Measurements from ENCODE around the gene CLEC2L. TPM values are rescaled to one million over a fixed set of nuclear protein-coding genes. Genes with fewer than 3 reads are reported as not detected.

The CLEC2L gene
- polyA plus RNA-seq, 1 donor (not counting 4 experiments of a cell fraction or from before 2014, with no cell fraction given) = not detected

- FAIRE-seq = no peak
- H3K27ac ChIP-seq (ENCODE audit: control insufficient read depth, insufficient read depth, low read length) = no peak overlapping the region
- no peaks in the 10 kb centered on the region for H3K36me3 ChIP-seq (ENCODE audit: control insufficient read depth in 2 of 2, extremely low read depth in 1 of 2, insufficient read depth in 2 of 2, low read length in 2 of 2)
- no peaks in the 10 kb centered on the region for H3K79me2 ChIP-seq (ENCODE audit: control insufficient read depth, insufficient read depth, low read length)
- TF ChIP-seq CTCF (optimal IDR thresholded peaks at IDR 0.05 in 1 of 3, IDR thresholded peaks at IDR 0.05 in 1 of 3, conservative IDR thresholded peaks at IDR 0.05 in 1 of 3; ENCODE audit: extremely low read depth in 1 of 3, insufficient read depth in 2 of 3, low read length in 3 of 3) (no peak), EZH2 (IDR thresholded peaks at IDR 0.05; ENCODE audit: low read length) (no peak)
- H3K9me1 ChIP-seq (ENCODE audit: control insufficient read depth, extremely low read depth, insufficient read depth, low read length) = no peaks in the 10 kb centered on the region
- no peak overlapping the region for H2AFZ ChIP-seq (ENCODE audit: control insufficient read depth, low read length)
- H3K9me3 ChIP-seq (ENCODE audit: control insufficient read depth, low read depth, low read length) = no peaks in the 10 kb centered on the region
- H3K4me1 ChIP-seq (ENCODE audit: control insufficient read depth, extremely low read depth, insufficient read depth, low read length) = no peaks in the 10 kb centered on the region
- DNase-seq (ENCODE audit: low read depth, low spot score) = no peak
- no peaks in the 10 kb centered on the region for H4K20me1 ChIP-seq (ENCODE audit: control insufficient read depth, extremely low read depth, insufficient read depth, low read length)
- no peak overlapping the region for H3K9ac ChIP-seq (ENCODE audit: control insufficient read depth, extremely low read depth, insufficient read depth, low read length)
- H3K4me3 ChIP-seq (ENCODE audit: control insufficient read depth in 2 of 3, extremely low read depth in 1 of 3, insufficient read depth in 2 of 3, low read depth in 1 of 3, low read length in 3 of 3) = no peak overlapping the region
- H3K27me3 ChIP-seq (ENCODE audit: control insufficient read depth, extremely low read depth, insufficient read depth, low read length) = peaks cover 5% of the 10 kb centered on the region
- no peak overlapping the region for H3K4me2 ChIP-seq (ENCODE audit: control insufficient read depth, extremely low read depth, insufficient read depth, low read depth, low read length)
- dilution Hi-C loops (cut with MboI; ENCODE audit: extremely low pct_ligation_motif_present, low sequenced_read_pairs) = loop anchor here (10.0 kb wide), 1 partner anchor 65 kb away; no protein-coding TSS in a partner anchor
Observed at GRCh38 chr7:139560199-139560598, 36.7 kb downstream of the CLEC2L start.

DNA sequence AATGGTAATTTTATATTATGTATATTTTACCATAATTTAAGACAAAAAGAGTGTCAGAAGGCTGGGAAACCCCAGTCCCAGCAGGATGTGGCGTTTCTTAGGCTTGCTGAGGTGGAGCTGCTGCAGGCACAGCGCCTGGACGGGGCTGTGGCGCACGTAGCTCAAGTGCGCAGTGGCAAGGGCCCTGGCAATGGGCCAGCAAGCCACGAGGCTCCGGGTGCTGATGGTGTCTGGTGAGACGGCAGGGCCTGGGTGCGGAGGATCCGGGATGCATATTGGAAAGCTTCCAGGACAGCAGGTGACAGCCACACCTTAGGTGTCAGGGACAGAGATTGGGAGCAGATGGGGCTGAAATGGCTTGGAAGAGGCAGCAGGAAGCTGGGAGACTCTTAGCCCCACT lies 37.2 kb downstream of the CLEC2L start:
- Histone ChIP-seq H3K4me2 (ENCODE audit: control insufficient read depth, extremely low read depth, insufficient read depth, low read depth, low read length) (no peak overlapping the region), H2AFZ (ENCODE audit: control insufficient read depth, low read length) (no peak overlapping the region), H3K4me1 (ENCODE audit: control insufficient read depth, extremely low read depth, insufficient read depth, low read length) (no peaks in the 10 kb centered on the region), H3K9ac (ENCODE audit: control insufficient read depth, extremely low read depth, insufficient read depth, low read length) (no peak overlapping the region), H3K27me3 (ENCODE audit: control insufficient read depth, extremely low read depth, insufficient read depth, low read length) (peaks cover 5% of the 10 kb centered on the region), H4K20me1 (ENCODE audit: control insufficient read depth, extremely low read depth, insufficient read depth, low read length) (no peaks in the 10 kb centered on the region), H3K36me3 (ENCODE audit: control insufficient read depth in 2 of 2, extremely low read depth in 1 of 2, insufficient read depth in 2 of 2, low read length in 2 of 2) (no peaks in the 10 kb centered on the region), H3K9me3 (ENCODE audit: control insufficient read depth, low read depth, low read length) (no peaks in the 10 kb centered on the region), H3K9me1 (ENCODE audit: control insufficient read depth, extremely low read depth, insufficient read depth, low read length) (no peaks in the 10 kb centered on the region), H3K4me3 (ENCODE audit: control insufficient read depth in 2 of 3, extremely low read depth in 1 of 3, insufficient read depth in 2 of 3, low read depth in 1 of 3, low read length in 3 of 3) (no peak overlapping the region), H3K79me2 (ENCODE audit: control insufficient read depth, insufficient read depth, low read length) (no peaks in the 10 kb centered on the region), H3K27ac (ENCODE audit: control insufficient read depth, insufficient read depth, low read length) (no peak overlapping the region)
- no peak for TF ChIP-seq EZH2 (IDR thresholded peaks at IDR 0.05; ENCODE audit: low read length)
- no peak for TF ChIP-seq CTCF (optimal IDR thresholded peaks at IDR 0.05 in 1 of 3, IDR thresholded peaks at IDR 0.05 in 1 of 3, conservative IDR thresholded peaks at IDR 0.05 in 1 of 3; ENCODE audit: extremely low read depth in 1 of 3, insufficient read depth in 2 of 3, low read length in 3 of 3)
- FAIRE-seq (no peak), DNase-seq (ENCODE audit: low read depth, low spot score) (no peak)
- dilution Hi-C loops (cut with MboI; ENCODE audit: extremely low pct_ligation_motif_present, low sequenced_read_pairs) = loop anchor here (10.0 kb wide), 1 partner anchor 66 kb away; no protein-coding TSS in a partner anchor

Data from keratinocyte (primary cell).